ENCODE data around the gene MTMR3. TPM values are rescaled to one million over a fixed set of nuclear protein-coding genes. Genes with fewer than 3 reads are reported as not detected.

Gene MTMR3
- total and polyA plus RNA-seq, 2 donors (not counting 1 experiment from before 2014, with no cell fraction given) = 31.7 to 67.8 TPM

DNA sequence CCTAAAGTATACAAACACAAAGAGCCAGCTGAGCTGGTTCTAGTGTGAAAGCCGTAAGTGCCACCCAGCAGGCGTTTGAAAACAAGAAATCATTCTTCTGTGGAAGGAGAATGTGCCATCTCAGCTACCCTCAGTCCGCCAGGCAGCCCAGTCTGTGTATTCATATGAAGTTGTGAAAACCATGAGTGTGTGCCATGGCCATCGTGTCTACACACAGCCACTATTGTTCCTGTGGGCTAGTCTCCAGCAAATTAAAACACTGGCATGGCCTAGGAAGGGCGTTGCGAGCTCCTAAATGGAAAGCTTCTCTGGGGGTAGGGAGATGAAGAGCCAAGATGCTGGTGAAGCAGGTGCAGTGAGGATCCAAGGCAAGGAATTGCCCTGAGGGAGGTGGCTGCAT, 145.8 kb downstream of the MTMR3 start:
- 100% methylated on average over 6 of the region's 6 CpGs for WGBS (ENCODE audit: insufficient coverage)

DNA sequence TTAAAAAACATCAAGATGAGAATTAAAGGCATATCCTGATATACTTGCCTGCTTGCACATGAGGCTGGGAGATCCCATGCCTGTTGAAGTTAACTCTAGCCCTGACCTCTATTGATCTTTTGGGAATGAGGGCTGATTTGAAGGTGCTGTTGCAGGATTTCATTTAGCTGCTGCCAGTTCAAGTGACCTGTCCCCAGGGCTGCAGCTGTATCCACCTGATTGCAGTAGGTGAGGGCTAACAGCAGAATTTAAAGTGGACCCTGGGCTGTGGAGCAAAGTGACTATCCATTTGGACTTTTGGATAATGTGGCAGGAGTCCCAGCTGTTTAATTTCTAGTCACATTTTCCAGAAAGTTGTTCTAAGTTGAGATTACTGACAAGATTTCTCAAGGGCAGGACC, 146.5 kb downstream of the MTMR3 start:
- Histone ChIP-seq H3K36me3 (replicated peaks in 1 of 2; ENCODE audit: control extremely low read depth in 1 of 2, control insufficient read depth in 1 of 2, extremely low read depth in 1 of 2, insufficient read depth in 2 of 2, low read length in 1 of 2) (peaks cover 4 to 30% of the 10 kb centered on the region in 2 experiments), H3K4me1 (ENCODE audit: control insufficient read depth in 2 of 2, insufficient read depth in 2 of 2, low read length in 2 of 2) (no peaks in the 10 kb centered on the region), H2AFZ (ENCODE audit: insufficient read depth, low read depth, low read length, poor library complexity, severe bottlenecking) (no peak overlapping the region), H3K27ac (ENCODE audit: low read length in 2 of 2) (no peak overlapping the region), H3K4me2 (replicated peaks; ENCODE audit: low read depth, low read length, poor library complexity, severe bottlenecking) (no peak overlapping the region), H3K4me3 (ENCODE audit: control extremely low read depth in 1 of 5, extremely low read depth in 1 of 5, insufficient read depth in 1 of 5, low read depth in 2 of 5, low read length in 4 of 5) (no peak overlapping the region), H3K79me2 (ENCODE audit: control insufficient read depth, insufficient read depth, low read length) (no peaks in the 10 kb centered on the region), H3K9me3 (ENCODE audit: control extremely low read depth in 1 of 3, control insufficient read depth in 2 of 3, insufficient read depth in 1 of 3, low read length in 2 of 3) (no peaks in the 10 kb centered on the region), H3K9ac (ENCODE audit: low read length) (no peak overlapping the region), H3K27me3 (replicated peaks in 1 of 4; ENCODE audit: control extremely low read depth in 1 of 4, control insufficient read depth in 3 of 4, insufficient read depth in 4 of 4, low read length in 3 of 4) (no peaks in the 10 kb centered on the region), H4K20me1 (ENCODE audit: control insufficient read depth, insufficient read depth, low read length, poor library complexity, severe bottlenecking) (no peaks in the 10 kb centered on the region)
- no peaks in the 10 kb centered on the region for H3K4me1 Mint-ChIP-seq
- ATAC-seq (ENCODE audit: low read depth) (no peak), DNase-seq (no peak)
- CTCF ChIA-PET = no interaction called here
- no peak overlapping the region for H3K4me3 Mint-ChIP-seq
- H3K27me3 Mint-ChIP-seq = no peaks in the 10 kb centered on the region
- intact Hi-C loops (cut with micrococcal nuclease) = no loop called here
- no peaks in the 10 kb centered on the region for H3K9me3 Mint-ChIP-seq (ENCODE audit: insufficient read depth)
- no peak overlapping the region for H3K27ac Mint-ChIP-seq
- POLR2A ChIA-PET = no interaction called here
- TF ChIP-seq, protein P1, sequence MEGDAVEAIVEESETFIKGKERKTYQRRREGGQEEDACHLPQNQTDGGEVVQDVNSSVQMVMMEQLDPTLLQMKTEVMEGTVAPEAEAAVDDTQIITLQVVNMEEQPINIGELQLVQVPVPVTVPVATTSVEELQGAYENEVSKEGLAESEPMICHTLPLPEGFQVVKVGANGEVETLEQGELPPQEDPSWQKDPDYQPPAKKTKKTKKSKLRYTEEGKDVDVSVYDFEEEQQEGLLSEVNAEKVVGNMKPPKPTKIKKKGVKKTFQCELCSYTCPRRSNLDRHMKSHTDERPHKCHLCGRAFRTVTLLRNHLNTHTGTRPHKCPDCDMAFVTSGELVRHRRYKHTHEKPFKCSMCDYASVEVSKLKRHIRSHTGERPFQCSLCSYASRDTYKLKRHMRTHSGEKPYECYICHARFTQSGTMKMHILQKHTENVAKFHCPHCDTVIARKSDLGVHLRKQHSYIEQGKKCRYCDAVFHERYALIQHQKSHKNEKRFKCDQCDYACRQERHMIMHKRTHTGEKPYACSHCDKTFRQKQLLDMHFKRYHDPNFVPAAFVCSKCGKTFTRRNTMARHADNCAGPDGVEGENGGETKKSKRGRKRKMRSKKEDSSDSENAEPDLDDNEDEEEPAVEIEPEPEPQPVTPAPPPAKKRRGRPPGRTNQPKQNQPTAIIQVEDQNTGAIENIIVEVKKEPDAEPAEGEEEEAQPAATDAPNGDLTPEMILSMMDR (IDR thresholded peaks at IDR 0.05) = no peak
- no peak for TF ChIP-seq EZH2 (IDR thresholded peaks at IDR 0.05; ENCODE audit: borderline replicate concordance, insufficient read depth, low read depth, low read length, poor library complexity, severe bottlenecking)

More for the DNA sequence above, 145.8 kb downstream of the MTMR3 start:
- Histone ChIP-seq H3K36me3 (replicated peaks in 1 of 2; ENCODE audit: control extremely low read depth in 1 of 2, control insufficient read depth in 1 of 2, extremely low read depth in 1 of 2, insufficient read depth in 2 of 2, low read length in 1 of 2) (peaks cover 4 to 34% of the 10 kb centered on the region in 2 experiments), H4K20me1 (ENCODE audit: control insufficient read depth, insufficient read depth, low read length, poor library complexity, severe bottlenecking) (no peaks in the 10 kb centered on the region), H3K27ac (ENCODE audit: low read length in 2 of 2) (no peak overlapping the region), H3K4me1 (ENCODE audit: control insufficient read depth in 2 of 2, insufficient read depth in 2 of 2, low read length in 2 of 2) (no peaks in the 10 kb centered on the region), H3K4me3 (ENCODE audit: control extremely low read depth in 1 of 5, extremely low read depth in 1 of 5, insufficient read depth in 1 of 5, low read depth in 2 of 5, low read length in 4 of 5) (no peak overlapping the region), H3K79me2 (ENCODE audit: control insufficient read depth, insufficient read depth, low read length) (no peaks in the 10 kb centered on the region), H3K4me2 (replicated peaks; ENCODE audit: low read depth, low read length, poor library complexity, severe bottlenecking) (no peak overlapping the region), H3K27me3 (replicated peaks in 1 of 4; ENCODE audit: control extremely low read depth in 1 of 4, control insufficient read depth in 3 of 4, insufficient read depth in 4 of 4, low read length in 3 of 4) (no peaks in the 10 kb centered on the region), H3K9me3 (ENCODE audit: control extremely low read depth in 1 of 3, control insufficient read depth in 2 of 3, insufficient read depth in 1 of 3, low read length in 2 of 3) (no peaks in the 10 kb centered on the region), H2AFZ (ENCODE audit: insufficient read depth, low read depth, low read length, poor library complexity, severe bottlenecking) (no peak overlapping the region), H3K9ac (ENCODE audit: low read length) (no peak overlapping the region)
- DNase-seq (no peak), ATAC-seq (ENCODE audit: low read depth) (no peak)
- H3K9me3 Mint-ChIP-seq (ENCODE audit: insufficient read depth) = no peaks in the 10 kb centered on the region
- H3K4me1 Mint-ChIP-seq = no peaks in the 10 kb centered on the region
- H3K4me3 Mint-ChIP-seq = no peak overlapping the region
- CTCF ChIA-PET = interaction anchor here (0.6 kb wide), 1 partner anchor 47 kb away, joined by 4 read pairs; no protein-coding TSS in a partner anchor
- no peaks in the 10 kb centered on the region for H3K27me3 Mint-ChIP-seq
- intact Hi-C loops (cut with micrococcal nuclease) = no loop called here
- POLR2A ChIA-PET = no interaction called here
- TF ChIP-seq, protein P1 (IDR thresholded peaks at IDR 0.05) = no peak
- no peak overlapping the region for H3K27ac Mint-ChIP-seq
